Natural killer cell treated with Interleukin-12 subunit alpha and Interleukin-12 subunit beta and Interleukin-15 and Interleukin-18, amount 100 ng/mL, for 72 hours (primary cell): ENCODE data around the gene DLG2. TPM values are rescaled to one million over a fixed set of nuclear protein-coding genes. Genes with fewer than 3 reads are reported as not detected.

Experiments used
- ATAC-seq, 2 donors: fragments of 150-1000 bp; cut with Tn5 transposase in 1 of 2; sonication (Bioruptor Pico), chemical (Tn5 transposase) in 1 of 2; 2 replicates each; pipeline ENCODE4 v1.10.0; 2021
- DNase-seq: peaks from one replicate; pipeline ENCODE4 v3.0.0; 2022; ENCODE audit warnings: low spot score
- H3K27ac Mint-ChIP-seq, 2 donors: 1 replicate in 1 of 2; 2 replicates in 1 of 2; pipeline ENCODE4 v1.8.0; 2022; ENCODE audit warnings: mixed read lengths in 2 of 2, mild to moderate bottlenecking in 1 of 2, moderate library complexity in 1 of 2
- H3K27me3 Mint-ChIP-seq, 2 donors: 1 replicate in 1 of 2; 2 replicates in 1 of 2; pipeline ENCODE4 v1.8.0; 2022; ENCODE audit warnings: mixed read lengths in 2 of 2
- H3K36me3 Mint-ChIP-seq: one replicate; pipeline ENCODE4 v1.8.0; 2022; ENCODE audit warnings: mixed read lengths
- H3K4me1 Mint-ChIP-seq, 2 donors: 1 replicate in 1 of 2; 2 replicates in 1 of 2; pipeline ENCODE4 v1.8.0; 2022; ENCODE audit warnings: low read depth in 2 of 2, mixed read lengths in 2 of 2, mild to moderate bottlenecking in 1 of 2
- H3K4me3 Mint-ChIP-seq: one replicate; pipeline ENCODE4 v1.8.0; 2022; ENCODE audit warnings: mixed read lengths
- H3K9me3 Mint-ChIP-seq: 2 replicates; pipeline ENCODE4 v1.8.0; 2022; ENCODE audit warnings: mixed read lengths
- total RNA-seq, 2 donors: library from RNA; stranded (reverse); gene quantifications; one replicate each; pipeline ENCODE4 v1.2.3, GENCODE V29; 2022

DLG2 gene
- total RNA-seq, 2 donors from 2014 or later: 1.1 to 1.7 TPM

DNA sequence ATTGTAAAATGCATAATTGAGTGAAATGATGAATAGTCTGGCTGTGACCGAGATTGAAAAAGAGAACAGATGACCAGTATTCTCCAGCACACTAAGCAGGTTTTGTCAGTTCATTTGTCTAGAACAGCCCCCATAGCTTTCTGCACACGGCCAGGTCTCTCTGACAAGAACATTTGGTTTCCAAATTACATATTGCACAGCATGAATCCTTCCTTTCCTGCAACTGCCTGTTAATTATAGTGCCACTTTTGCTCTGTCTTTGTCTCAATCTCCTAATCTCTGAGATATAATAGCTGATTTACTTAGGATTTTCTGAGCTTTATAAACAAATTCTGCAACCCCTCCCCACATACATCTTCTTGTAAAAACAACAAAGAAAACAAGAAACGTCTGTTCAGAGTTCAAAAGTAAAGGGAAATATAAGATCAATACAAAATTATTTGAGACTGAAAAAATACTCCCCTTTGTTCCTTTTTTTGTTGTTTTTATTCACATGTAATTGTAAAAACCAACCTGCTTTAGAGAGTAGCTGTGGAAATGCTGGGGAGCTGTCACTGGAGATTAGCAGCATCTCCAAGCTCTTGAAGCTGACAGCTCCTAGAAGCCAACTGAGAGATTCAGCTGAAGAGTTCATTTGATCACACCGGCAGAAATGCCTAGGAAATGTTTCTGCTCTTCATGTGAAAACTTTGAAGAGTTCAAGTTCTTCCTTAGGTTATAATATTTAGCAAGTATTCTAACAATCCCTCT is 998.1 kb downstream of the DLG2 start:
- no peak overlapping the region for H3K4me3 Mint-ChIP-seq
- DNase-seq (no peak), ATAC-seq (no peak)
- no peaks in the 10 kb centered on the region for H3K27me3 Mint-ChIP-seq
- H3K36me3 Mint-ChIP-seq: no peaks in the 10 kb centered on the region
- peaks cover 8% of the 10 kb centered on the region for H3K9me3 Mint-ChIP-seq
- H3K27ac Mint-ChIP-seq: no peak overlapping the region
- H3K4me1 Mint-ChIP-seq: no peaks in the 10 kb centered on the region

DNA sequence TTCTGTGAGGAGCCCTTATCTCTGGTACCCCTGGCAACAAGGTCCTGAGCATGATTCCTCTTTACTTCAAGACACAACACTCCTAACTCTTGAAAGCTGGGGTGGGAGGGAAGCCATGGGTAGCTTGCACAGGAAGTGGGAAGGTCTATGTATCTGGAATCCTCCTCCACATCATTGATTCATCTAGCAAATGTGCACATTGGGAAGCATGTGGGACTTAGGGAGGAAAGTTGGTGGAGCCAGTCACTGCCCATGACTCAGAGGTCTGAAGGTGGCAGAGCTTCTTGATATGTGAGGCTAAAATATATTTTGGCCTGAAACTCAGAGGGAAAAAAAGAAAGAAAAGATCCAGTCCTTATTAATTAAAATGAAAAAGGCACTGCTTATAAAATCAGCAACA is 1000.9 kb downstream of the DLG2 start:
- no peak for DNase-seq
- H3K27ac Mint-ChIP-seq: no peak overlapping the region
- no peaks in the 10 kb centered on the region for H3K4me1 Mint-ChIP-seq
- no peaks in the 10 kb centered on the region for H3K36me3 Mint-ChIP-seq
- no peaks in the 10 kb centered on the region for H3K27me3 Mint-ChIP-seq
- peaks cover 15% of the 10 kb centered on the region for H3K9me3 Mint-ChIP-seq
- ATAC-seq: no peak
- H3K4me3 Mint-ChIP-seq: no peak overlapping the region

DNA sequence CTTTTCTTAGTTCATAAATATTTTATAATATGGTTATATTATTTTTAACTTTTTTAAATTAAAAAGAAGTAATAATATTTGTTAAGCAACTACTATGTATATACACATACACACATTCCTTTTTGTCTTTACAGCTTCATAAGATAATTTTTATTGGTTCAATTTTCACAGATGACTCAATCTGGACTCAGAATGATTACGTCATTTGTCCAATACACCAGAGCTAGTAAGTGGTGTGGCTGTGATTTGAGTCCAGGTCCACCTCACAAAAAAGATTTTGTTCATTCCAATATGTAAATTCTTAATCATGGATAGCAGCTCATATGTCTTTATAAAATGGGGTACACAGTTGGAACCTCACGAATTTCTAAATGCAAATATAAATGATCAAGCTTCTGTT is 1014.5 kb downstream of the DLG2 start:
- Mint-ChIP-seq H3K36me3 (peaks cover 2% of the 10 kb centered on the region), H3K9me3 (peaks cover 6% of the 10 kb centered on the region), H3K4me3 (no peak overlapping the region), H3K27ac (no peak overlapping the region), H3K27me3 (no peaks in the 10 kb centered on the region), H3K4me1 (no peaks in the 10 kb centered on the region)
- ATAC-seq: no peak
- no peak for DNase-seq

DNA sequence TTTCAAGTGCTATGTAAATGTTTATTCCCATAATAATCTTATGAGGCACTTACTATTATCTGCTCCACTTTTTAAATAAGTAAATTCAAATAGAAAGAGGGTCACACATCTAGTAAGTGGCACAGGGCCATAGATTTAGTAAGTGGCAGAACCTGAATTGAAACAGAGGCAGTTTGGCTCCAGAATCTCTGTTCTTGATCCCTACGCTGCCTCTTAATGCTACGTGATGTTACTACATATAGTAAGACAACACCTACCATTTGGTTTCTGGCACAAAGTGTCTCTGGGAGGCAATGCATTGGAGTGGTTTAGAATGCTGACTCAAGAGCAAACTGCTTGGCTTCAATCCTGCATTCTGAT is 1018.3 kb downstream of the DLG2 start:
- DNase-seq (no peak), ATAC-seq (no peak)
- Mint-ChIP-seq H3K9me3 (peaks cover 3% of the 10 kb centered on the region), H3K4me1 (no peaks in the 10 kb centered on the region), H3K27ac (no peak overlapping the region), H3K36me3 (no peaks in the 10 kb centered on the region), H3K4me3 (no peak overlapping the region), H3K27me3 (no peaks in the 10 kb centered on the region)

DNA sequence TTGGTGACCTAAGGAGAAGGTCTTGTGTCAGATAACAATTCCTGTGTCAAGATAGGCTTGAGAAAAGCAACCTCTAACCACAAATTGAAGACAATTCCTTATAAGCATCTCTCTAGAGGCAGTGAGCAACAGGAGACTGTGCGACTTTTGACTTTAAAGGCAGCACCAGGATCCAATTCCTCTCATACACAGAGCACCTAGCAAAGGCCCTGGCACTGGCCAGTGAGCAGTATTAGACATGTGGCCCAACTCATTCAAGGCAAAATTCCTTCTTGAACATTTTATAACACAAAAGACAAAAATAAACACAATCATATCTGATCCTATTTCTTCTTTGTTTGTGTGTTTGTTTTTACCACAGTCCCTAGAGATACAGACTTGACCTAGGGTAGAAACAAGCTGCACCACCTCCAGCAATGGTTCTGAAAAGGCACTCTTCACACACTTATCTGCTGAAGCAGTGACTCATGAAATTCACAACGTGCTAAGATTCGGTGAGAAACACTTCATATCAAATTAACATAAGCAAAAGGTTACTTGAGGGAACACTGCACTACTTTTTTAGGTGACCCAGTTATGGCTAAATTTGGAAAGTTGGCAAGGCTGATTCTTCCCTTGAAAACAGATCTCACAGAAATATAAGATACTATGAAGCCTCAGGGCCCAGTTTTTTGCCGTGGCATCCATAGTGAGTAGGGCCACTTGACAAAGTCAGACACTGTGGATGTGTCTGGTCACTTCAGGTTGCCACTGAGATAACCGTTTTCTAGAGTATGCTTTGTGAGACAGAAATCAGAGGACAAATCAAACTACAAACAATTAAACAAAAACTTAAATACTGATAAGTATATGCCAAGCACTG is 1018.9 kb downstream of the DLG2 start:
- H3K27me3 Mint-ChIP-seq: no peaks in the 10 kb centered on the region
- ATAC-seq: no peak
- H3K9me3 Mint-ChIP-seq: peaks cover 3% of the 10 kb centered on the region
- DNase-seq: no peak
- H3K4me1 Mint-ChIP-seq: no peaks in the 10 kb centered on the region
- no peak overlapping the region for H3K27ac Mint-ChIP-seq
- H3K36me3 Mint-ChIP-seq: no peaks in the 10 kb centered on the region
- no peak overlapping the region for H3K4me3 Mint-ChIP-seq

DNA sequence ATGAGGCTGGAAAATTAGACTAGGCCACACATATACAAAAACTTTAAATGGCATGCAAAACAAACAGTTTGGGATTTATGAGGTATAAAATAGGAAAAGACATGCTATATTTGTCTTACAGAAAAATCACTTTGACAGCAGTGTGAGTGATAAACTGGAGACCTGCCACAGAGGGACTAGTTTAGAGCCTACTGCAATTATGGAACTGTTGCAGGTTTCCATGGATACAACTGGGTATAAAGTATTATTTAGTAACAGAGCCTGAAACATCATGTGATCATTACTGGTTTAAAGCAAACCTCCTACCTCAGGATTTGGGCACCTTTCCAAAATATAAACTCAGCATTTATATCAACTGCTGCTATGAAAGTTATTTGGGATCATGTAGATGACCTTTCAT is 1032.5 kb downstream of the DLG2 start:
- Mint-ChIP-seq H3K27ac (no peak overlapping the region), H3K27me3 (no peaks in the 10 kb centered on the region), H3K4me1 (no peaks in the 10 kb centered on the region), H3K9me3 (peaks cover 13% of the 10 kb centered on the region), H3K4me3 (no peak overlapping the region), H3K36me3 (no peaks in the 10 kb centered on the region)
- ATAC-seq: no peak
- DNase-seq: no peak

DNA sequence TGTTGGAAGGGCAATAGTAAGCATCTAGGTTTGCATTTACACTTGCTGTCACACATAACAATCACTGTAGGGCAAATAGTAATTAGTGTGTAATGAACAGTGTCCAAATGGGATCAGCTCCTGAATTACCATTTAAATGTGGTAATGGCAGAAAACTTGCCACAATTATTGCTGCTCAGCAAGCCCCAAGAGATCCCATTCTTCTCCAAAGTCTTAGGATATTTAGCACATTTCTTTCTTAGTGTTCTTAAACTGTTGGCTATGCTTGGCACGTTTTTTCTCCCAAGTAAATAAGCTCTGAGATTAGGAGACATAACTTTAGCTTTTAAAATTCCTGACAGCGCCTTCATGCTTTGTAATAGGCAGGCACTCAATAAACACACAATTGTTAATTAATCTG is 1037.0 kb downstream of the DLG2 start:
- Mint-ChIP-seq H3K27ac (no peak overlapping the region), H3K27me3 (no peaks in the 10 kb centered on the region)
- DNase-seq: no peak

DNA sequence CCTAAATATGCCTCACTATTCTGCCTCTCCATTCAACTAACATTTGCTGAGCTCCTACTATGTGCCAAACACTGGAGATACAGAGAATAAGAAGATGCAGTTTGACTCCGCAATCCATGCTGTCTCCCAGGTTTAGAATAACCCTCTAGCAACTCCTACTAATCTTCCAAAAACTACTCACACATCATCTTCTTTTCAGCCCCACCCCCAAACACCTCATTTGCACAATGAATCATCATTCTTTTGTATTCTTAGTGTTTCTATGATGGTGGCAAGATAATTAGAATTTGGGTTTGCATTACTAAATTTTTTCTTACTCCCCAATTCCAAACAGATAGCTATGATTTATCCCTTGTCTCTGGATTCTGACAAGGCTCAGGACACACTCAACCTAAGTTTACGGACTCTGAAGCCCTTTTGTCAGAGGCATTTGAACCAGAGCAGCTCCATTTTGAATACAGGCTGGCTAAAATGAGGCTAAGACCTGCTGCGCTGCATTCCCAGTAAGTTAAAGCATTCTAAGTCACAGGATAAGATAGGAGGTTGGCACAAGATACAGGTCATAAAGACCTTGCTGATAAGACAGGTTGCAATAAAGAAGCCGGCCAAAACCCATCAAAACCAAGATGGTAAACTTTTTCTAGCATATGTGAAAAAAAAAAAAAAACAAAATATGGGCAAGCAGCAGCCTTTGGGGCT is 1038.9 kb downstream of the DLG2 start:
- Mint-ChIP-seq H3K4me3 (no peak overlapping the region), H3K27me3 (no peaks in the 10 kb centered on the region), H3K9me3 (peaks cover 16% of the 10 kb centered on the region), H3K36me3 (no peaks in the 10 kb centered on the region), H3K4me1 (no peaks in the 10 kb centered on the region), H3K27ac (no peak overlapping the region)
- ATAC-seq (no peak), DNase-seq (no peak)

More for the DNA sequence above, 1037.0 kb downstream of the DLG2 start:
- Mint-ChIP-seq H3K4me3 (no peak overlapping the region), H3K4me1 (no peaks in the 10 kb centered on the region), H3K36me3 (no peaks in the 10 kb centered on the region), H3K9me3 (peaks cover 21% of the 10 kb centered on the region)
- no peak for ATAC-seq

DNA sequence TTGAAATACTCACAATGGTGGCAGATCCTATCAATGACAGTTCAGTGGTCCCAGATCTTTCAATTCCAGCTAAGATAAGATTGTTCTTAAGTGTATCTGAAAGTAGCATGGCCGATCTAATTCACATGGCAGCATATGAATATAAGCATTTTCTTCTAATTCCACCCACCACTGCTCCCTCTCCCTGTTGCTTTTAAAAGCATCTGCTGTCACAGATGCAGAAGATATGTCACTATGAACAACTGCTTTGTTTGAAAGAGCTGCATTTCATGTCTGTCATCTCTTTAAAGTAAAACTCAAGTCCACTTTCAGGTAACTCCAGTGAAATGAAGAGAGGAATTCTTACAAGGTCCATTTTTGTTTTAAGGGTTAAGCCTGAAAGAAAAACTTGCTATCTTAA is 1044.0 kb downstream of the DLG2 start:
- H3K27ac Mint-ChIP-seq: no peak overlapping the region
- H3K27me3 Mint-ChIP-seq: no peaks in the 10 kb centered on the region
- peaks cover 0 to 5% of the 10 kb centered on the region in 2 donors for H3K4me1 Mint-ChIP-seq
- DNase-seq (no peak), ATAC-seq (no peak)
- no peaks in the 10 kb centered on the region for H3K36me3 Mint-ChIP-seq
- peaks cover 8% of the 10 kb centered on the region for H3K9me3 Mint-ChIP-seq
- H3K4me3 Mint-ChIP-seq: no peak overlapping the region

DNA sequence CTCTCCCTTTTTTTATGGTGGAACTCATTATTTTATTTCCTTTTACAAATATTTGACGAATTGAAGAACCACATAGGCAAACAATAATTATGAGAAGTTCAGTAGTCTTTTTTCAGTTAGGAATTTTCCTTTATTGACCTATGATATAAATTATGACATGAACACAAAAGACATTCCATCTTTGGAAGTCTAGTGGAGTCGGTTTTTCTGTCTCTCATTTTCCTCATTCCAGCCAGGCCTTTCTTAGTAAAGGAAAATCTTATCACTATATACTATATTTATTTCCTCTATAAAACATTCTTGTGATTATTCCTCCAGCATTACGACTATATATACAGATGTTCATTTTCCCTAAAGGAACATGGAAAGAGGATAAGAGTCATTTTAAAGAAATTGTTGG is 1046.1 kb downstream of the DLG2 start:
- no peaks in the 10 kb centered on the region for H3K27me3 Mint-ChIP-seq
- no peak for ATAC-seq

DNA sequence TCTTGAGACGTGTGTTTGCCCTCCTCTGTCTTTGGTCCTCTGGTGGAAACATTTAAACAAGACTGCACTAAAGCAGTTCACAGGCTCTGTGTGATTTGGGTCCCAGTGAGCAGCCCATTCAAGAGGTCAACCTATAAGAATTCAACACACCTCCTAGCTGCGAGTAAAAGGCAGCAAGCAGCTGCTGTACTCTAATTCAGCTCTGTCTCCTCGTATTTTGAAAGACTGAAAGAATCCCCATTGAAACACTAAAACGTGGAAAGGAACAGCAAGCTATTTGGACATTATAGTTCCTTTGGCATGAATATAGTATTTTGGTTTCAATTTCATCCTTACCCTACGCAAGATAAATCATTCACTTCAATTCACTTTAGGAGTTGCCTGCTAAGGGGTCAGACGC is 1046.7 kb downstream of the DLG2 start:
- ATAC-seq: no peak
- H3K4me3 Mint-ChIP-seq: no peak overlapping the region
- peaks cover 0 to 5% of the 10 kb centered on the region in 2 donors for H3K4me1 Mint-ChIP-seq
- no peak for DNase-seq
- H3K27ac Mint-ChIP-seq: no peak overlapping the region
- no peaks in the 10 kb centered on the region for H3K27me3 Mint-ChIP-seq
- peaks cover 10% of the 10 kb centered on the region for H3K9me3 Mint-ChIP-seq
- H3K36me3 Mint-ChIP-seq: no peaks in the 10 kb centered on the region

More for the DNA sequence above, 1046.1 kb downstream of the DLG2 start:
- Mint-ChIP-seq H3K36me3 (no peaks in the 10 kb centered on the region), H3K27ac (no peak overlapping the region), H3K9me3 (peaks cover 10% of the 10 kb centered on the region), H3K4me1 (peaks cover 0 to 5% of the 10 kb centered on the region in 2 donors), H3K4me3 (no peak overlapping the region)
- DNase-seq: no peak

DNA sequence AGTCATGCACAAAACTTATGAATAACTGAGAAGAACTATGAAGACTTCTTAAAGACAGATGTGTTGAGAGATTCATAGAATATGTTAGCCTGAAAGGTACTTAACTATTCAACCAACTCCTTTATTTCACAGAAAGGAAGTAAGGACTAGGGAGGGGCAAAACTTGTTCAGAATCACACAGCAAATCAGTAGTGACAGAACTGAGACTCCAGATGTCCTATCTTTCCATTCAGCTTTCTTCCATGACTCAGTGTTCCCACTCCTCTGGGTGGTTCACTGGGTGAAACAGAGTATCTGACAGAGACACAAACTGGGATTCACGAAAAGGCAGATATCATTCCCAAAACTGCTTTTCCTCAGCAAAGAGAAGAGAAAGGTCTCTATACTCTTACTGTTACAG is 1053.3 kb downstream of the DLG2 start:
- DNase-seq (no peak), ATAC-seq (no peak)
- Mint-ChIP-seq H3K27ac (no peak overlapping the region), H3K4me3 (no peak overlapping the region), H3K36me3 (no peaks in the 10 kb centered on the region), H3K27me3 (no peaks in the 10 kb centered on the region), H3K4me1 (no peaks in the 10 kb centered on the region), H3K9me3 (peaks cover 15% of the 10 kb centered on the region)

DNA sequence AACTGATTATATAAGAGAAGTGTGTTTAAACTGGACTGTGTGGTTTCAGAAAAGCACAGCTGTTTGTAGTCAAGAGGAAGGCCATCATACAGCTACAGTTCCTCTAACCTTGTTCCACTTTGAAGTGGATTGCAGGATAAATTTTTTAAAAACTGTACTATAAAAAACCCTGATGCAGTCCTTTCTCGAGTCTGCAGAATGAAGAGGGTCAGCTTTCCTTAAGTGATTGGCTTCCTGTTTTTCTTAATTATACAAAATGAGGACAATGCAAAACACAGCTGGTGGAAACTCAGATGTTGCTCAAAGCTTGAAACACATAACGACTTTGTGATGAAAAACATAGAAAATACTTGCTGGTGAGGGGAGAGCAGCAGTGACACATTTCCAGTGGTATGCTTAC is 1060.5 kb downstream of the DLG2 start:
- peaks cover 4% of the 10 kb centered on the region for H3K9me3 Mint-ChIP-seq
- no peaks in the 10 kb centered on the region for H3K36me3 Mint-ChIP-seq
- DNase-seq (no peak), ATAC-seq (no peak)
- H3K27me3 Mint-ChIP-seq: no peaks in the 10 kb centered on the region
- H3K4me1 Mint-ChIP-seq: no peaks in the 10 kb centered on the region
- H3K4me3 Mint-ChIP-seq: no peak overlapping the region
- no peak overlapping the region for H3K27ac Mint-ChIP-seq

DNA sequence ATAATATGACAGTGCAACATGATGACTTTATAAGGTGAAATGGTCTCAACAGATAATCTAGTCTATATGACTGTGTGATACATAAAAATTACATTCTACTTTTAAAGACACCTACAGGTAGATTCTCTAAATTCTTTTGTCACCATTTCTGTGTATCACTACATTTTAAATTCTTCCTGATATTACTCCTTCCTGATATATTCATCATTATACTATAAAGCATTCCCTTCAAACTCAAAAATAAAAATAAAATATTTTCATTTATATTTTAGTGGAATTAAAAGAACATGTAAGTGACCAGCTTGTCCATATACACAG is 1062.3 kb downstream of the DLG2 start:
- Mint-ChIP-seq H3K27ac (no peak overlapping the region), H3K4me3 (no peak overlapping the region)
- no peak for ATAC-seq

More for the DNA sequence above, 1062.3 kb downstream of the DLG2 start:
- no peaks in the 10 kb centered on the region for H3K27me3 Mint-ChIP-seq
- no peaks in the 10 kb centered on the region for H3K36me3 Mint-ChIP-seq
- no peaks in the 10 kb centered on the region for H3K9me3 Mint-ChIP-seq
- no peak for DNase-seq
- H3K4me1 Mint-ChIP-seq: no peaks in the 10 kb centered on the region
